ENCODE measurements around the gene ELN.

The ELN gene

DNA sequence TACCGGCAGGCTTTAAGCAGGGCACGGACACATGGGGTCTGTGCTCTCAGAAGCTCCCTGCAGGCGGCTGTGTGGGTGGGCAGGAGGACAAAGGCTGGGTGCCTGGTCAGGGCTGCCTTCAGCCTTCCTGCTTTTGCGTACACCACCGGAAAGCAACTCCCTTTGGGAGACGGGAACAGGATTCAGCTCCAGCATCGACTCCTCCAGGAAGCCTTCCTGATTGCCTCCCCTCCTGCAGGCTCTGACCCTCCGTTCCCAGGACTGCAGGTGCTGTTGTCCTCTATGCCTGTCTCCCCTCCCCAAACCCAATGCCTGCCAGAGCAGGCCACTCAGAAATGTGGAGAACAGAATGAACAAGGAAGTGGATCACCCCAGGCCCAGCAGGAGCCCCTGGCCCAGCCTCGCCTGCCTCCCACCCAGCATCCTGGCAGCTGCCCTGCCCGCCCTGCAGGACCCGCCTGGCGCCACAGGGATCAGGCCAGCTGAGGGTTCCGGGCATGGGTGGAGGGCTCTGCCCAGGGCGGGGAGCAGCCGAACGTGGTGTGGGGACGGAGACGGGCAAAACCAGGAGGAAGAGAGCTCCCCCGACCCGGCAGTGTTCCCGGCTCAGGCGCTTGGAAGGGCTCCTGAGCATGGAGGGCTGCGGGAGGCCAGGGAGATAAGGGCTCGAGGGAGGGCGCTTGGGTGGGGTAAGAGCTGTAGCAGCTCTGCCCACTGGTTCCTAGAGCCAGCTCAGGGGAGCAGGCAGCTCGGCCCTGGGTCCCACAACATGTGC lies 6.2 kb upstream of the ELN start:
- TF ChIP-seq TAF1 (IDR thresholded peaks at IDR 0.05; ENCODE audit: low read depth, low read length): no peak
- TF ChIP-seq PAX5 (IDR thresholded peaks at IDR 0.05; ENCODE audit: insufficient read depth, low read length, severe bottlenecking): no peak
- no peak for TF ChIP-seq POU2F2 (IDR thresholded peaks at IDR 0.05; ENCODE audit: low read depth, low read length)
- no peak for TF ChIP-seq POLR2AphosphoS5 (IDR thresholded peaks at IDR 0.05; ENCODE audit: low read depth, low read length)
- no peak for TF ChIP-seq POLR2A (IDR thresholded peaks at IDR 0.05; ENCODE audit: low read depth, low read length)
- TF ChIP-seq SPI1 (IDR thresholded peaks at IDR 0.05; ENCODE audit: low read depth, low read length): no peak
- DNase-seq (ENCODE audit: insufficient read length, low spot score) (no peak), FAIRE-seq (no peak)

DNA sequence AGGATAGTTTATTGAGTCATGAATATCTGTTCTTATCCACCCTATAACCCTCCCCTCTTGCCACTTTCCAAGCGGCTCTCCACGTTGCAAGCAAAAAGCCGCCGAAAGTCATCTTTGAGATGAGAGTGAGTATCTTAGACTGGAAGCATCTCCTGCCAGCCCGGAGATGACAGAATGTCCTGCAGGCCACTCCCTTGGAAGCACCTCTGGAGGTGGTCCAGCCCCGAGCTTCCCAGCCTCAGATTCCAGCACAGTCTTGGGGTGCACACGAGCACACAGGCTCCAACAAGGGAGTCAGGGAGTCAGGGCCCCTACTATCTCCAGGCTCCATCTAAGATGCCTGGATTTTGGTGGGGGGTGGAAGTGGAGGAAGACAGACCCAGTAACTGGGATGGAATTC lies 5.5 kb upstream of the ELN start:
- TF ChIP-seq SPI1 (IDR thresholded peaks at IDR 0.05; ENCODE audit: low read depth, low read length) (no peak), POLR2AphosphoS5 (IDR thresholded peaks at IDR 0.05; ENCODE audit: low read depth, low read length) (no peak), POU2F2 (IDR thresholded peaks at IDR 0.05; ENCODE audit: low read depth, low read length) (no peak), PAX5 (IDR thresholded peaks at IDR 0.05; ENCODE audit: insufficient read depth, low read length, severe bottlenecking) (no peak), TAF1 (IDR thresholded peaks at IDR 0.05; ENCODE audit: low read depth, low read length) (no peak), POLR2A (IDR thresholded peaks at IDR 0.05; ENCODE audit: low read depth, low read length) (no peak)
- DNase-seq (ENCODE audit: insufficient read length, low spot score) (no peak), FAIRE-seq (no peak)

DNA sequence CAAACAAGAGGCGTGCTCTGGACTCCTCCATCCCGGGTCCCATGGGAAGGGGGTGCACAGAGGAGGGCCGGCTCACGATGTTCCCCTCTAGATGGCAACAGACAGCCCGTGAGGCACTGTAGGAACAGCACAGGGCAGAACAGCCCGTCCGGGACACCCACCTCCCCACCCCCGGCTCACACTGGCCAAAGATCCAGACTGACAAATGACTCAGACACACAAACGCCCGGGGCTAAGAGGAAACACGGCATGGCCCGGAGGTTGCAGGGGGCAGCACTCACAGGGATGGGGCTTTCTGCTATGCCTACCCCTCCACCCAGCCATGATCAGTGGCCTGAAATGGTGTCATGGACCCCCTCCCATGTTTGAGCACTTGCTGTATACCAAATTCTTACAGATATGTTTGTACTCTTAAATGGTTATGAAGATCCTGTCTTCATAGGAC lies 4.9 kb upstream of the ELN start:
- TF ChIP-seq POLR2A (IDR thresholded peaks at IDR 0.05; ENCODE audit: low read depth, low read length) (no peak), POU2F2 (IDR thresholded peaks at IDR 0.05; ENCODE audit: low read depth, low read length) (no peak), PAX5 (IDR thresholded peaks at IDR 0.05; ENCODE audit: insufficient read depth, low read length, severe bottlenecking) (no peak), TAF1 (IDR thresholded peaks at IDR 0.05; ENCODE audit: low read depth, low read length) (no peak), SPI1 (IDR thresholded peaks at IDR 0.05; ENCODE audit: low read depth, low read length) (no peak), POLR2AphosphoS5 (IDR thresholded peaks at IDR 0.05; ENCODE audit: low read depth, low read length) (no peak)
- DNase-seq (ENCODE audit: insufficient read length, low spot score): no peak
- FAIRE-seq: no peak

DNA sequence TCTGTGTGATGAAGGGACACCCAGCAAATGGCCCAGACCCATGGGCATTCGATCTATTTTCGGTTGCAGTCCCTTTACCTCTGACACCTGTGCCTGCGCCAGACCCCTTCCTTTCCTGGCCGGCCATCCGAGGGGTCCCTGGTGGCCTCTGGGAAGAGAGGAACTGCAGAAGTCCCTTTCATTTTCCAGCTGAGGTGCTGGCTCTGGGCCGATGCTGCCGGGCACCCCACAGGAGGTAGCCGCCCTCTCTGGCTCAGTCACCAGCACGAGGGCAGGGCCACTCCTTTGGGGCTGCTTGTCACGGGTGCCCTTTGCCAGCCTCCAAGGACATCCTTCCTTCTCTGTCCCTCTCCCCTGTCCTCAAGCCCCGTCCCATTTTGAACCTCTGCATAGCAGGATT lies 4.2 kb upstream of the ELN start:
- no peak for FAIRE-seq

DNA sequence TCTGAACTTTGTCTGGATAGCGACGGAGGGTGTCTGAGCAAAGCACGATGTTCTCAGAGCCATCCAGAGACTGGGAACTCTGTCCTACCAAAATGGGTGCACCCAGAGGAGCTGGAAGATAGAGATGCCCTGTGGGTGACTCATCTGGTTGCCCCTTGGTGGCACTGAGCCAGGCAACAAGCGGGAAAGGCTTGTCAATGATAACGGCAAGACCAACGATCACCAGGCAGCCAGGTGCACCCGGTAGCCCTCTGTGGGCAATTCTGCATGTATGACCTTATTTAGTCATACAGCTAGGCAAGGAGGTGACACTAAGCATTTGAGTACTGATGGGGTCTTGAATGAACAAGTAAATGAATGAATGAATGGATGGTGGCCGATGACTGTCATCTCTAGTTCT lies 2.8 kb upstream of the ELN start:
- FAIRE-seq (no peak), DNase-seq (ENCODE audit: insufficient read length, low spot score) (no peak)
- TF ChIP-seq PAX5 (IDR thresholded peaks at IDR 0.05; ENCODE audit: insufficient read depth, low read length, severe bottlenecking) (no peak), TAF1 (IDR thresholded peaks at IDR 0.05; ENCODE audit: low read depth, low read length) (no peak), POU2F2 (IDR thresholded peaks at IDR 0.05; ENCODE audit: low read depth, low read length) (no peak), POLR2A (IDR thresholded peaks at IDR 0.05; ENCODE audit: low read depth, low read length) (no peak), POLR2AphosphoS5 (IDR thresholded peaks at IDR 0.05; ENCODE audit: low read depth, low read length) (no peak), SPI1 (IDR thresholded peaks at IDR 0.05; ENCODE audit: low read depth, low read length) (no peak)

More for the DNA sequence above, 4.2 kb upstream of the ELN start:
- TF ChIP-seq POLR2AphosphoS5 (IDR thresholded peaks at IDR 0.05; ENCODE audit: low read depth, low read length): no peak
- no peak for TF ChIP-seq TAF1 (IDR thresholded peaks at IDR 0.05; ENCODE audit: low read depth, low read length)
- no peak for TF ChIP-seq POLR2A (IDR thresholded peaks at IDR 0.05; ENCODE audit: low read depth, low read length)
- TF ChIP-seq PAX5 (IDR thresholded peaks at IDR 0.05; ENCODE audit: insufficient read depth, low read length, severe bottlenecking): no peak
- no peak for TF ChIP-seq SPI1 (IDR thresholded peaks at IDR 0.05; ENCODE audit: low read depth, low read length)
- no peak for TF ChIP-seq POU2F2 (IDR thresholded peaks at IDR 0.05; ENCODE audit: low read depth, low read length)
- no peak for DNase-seq (ENCODE audit: insufficient read length, low spot score)

DNA sequence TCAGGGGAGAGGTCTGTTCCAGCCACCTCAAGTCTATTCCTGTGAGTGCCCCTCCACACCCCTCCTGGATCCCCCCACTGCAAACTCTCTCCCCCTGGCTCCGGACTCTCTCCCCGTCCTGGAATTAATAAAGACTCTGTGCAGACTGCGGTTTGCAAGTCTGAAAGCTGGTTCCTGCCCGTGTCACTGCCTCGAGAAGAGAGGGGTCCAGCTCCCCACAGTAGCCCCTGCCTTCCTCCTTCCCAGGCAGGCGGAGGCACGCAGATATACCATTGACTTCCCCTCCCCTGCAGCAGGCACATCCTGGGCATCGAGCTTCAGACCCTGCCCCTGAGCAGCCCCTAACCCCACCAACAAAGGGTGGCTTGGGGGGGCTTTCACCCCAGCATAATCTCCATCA lies 2.2 kb upstream of the ELN start:
- no peak for DNase-seq (ENCODE audit: insufficient read length, low spot score)
- TF ChIP-seq PAX5 (IDR thresholded peaks at IDR 0.05; ENCODE audit: insufficient read depth, low read length, severe bottlenecking): no peak
- no peak for FAIRE-seq

DNA sequence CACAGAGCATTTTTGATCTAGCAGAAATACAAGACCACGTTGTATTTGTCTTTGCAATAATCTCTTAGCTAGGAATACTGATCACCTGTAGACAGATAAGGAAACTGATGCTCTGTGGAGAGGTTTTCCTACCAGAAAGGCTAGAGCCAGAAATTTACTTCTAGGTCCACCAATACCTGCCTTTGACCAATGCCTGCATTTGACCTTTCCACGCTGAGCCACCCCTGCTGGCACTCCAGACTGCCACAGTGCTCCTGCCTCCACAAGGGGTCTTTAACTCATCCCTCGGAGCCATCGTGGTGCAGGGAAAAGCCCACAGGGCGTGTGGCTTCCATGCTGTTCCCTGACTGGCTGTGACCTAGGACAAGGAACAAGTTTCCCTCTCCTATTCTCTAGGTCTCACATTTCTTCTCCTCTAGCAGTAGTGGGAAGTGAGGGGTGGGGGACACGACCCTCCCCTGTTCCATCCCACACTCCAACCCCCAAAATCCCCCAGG lies 1.5 kb upstream of the ELN start:
- TF ChIP-seq SPI1 (IDR thresholded peaks at IDR 0.05; ENCODE audit: low read depth, low read length): no peak
- TF ChIP-seq TAF1 (IDR thresholded peaks at IDR 0.05; ENCODE audit: low read depth, low read length): no peak
- TF ChIP-seq POU2F2 (IDR thresholded peaks at IDR 0.05; ENCODE audit: low read depth, low read length): no peak
- no peak for TF ChIP-seq PAX5 (IDR thresholded peaks at IDR 0.05; ENCODE audit: insufficient read depth, low read length, severe bottlenecking)
- no peak for TF ChIP-seq POLR2AphosphoS5 (IDR thresholded peaks at IDR 0.05; ENCODE audit: low read depth, low read length)
- TF ChIP-seq POLR2A (IDR thresholded peaks at IDR 0.05; ENCODE audit: low read depth, low read length): no peak
- DNase-seq (ENCODE audit: insufficient read length, low spot score) (no peak), FAIRE-seq (no peak)

DNA sequence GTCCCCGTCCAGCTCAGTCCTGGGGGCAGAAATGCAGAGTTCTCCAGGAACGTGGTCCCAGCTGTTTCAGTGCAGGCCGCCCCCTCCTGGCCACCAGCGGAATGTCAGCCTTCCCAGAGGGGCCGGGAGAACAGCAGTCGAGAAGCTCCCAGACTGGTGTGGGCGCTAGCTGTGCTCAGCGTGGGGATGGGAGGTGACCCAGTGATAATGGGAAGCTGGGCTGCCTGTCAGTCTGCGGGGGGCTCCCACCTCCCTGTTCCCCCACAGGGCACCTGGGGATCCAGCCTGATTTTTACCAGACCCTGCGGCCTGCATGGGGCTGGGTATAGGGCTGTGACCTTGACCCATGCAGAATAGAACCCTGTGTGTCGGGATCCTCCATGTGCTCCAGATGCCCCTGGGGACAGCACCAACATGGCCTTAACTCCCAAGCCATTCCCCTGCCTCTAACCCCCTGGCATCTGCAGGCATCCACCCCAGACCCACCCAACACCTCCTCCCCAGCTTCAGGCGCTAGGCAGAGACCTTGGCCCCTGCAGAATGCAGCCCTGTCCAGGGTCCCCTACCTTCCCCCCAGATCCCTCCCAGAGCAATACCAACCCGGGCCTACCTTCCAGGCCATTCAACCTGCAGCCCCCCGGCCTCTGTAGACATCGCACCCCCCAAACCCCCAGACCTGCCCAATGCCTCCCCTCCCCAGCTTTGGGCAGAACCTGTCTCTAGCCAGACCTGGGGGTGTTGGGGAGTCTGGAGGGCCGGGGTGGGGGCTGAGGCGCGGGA lies 880 bp upstream of the ELN start:
- FAIRE-seq (peak; percentile 76), DNase-seq (ENCODE audit: insufficient read length, low spot score) (peak; percentile 83)
- TF ChIP-seq POLR2A (IDR thresholded peaks at IDR 0.05; ENCODE audit: low read depth, low read length): no peak
- TF ChIP-seq POU2F2 (IDR thresholded peaks at IDR 0.05; ENCODE audit: low read depth, low read length): no peak
- no peak for TF ChIP-seq POLR2AphosphoS5 (IDR thresholded peaks at IDR 0.05; ENCODE audit: low read depth, low read length)
- TF ChIP-seq SPI1 (IDR thresholded peaks at IDR 0.05; ENCODE audit: low read depth, low read length): no peak
- TF ChIP-seq PAX5 (IDR thresholded peaks at IDR 0.05; ENCODE audit: insufficient read depth, low read length, severe bottlenecking): no peak
- TF ChIP-seq TAF1 (IDR thresholded peaks at IDR 0.05; ENCODE audit: low read depth, low read length): no peak

DNA sequence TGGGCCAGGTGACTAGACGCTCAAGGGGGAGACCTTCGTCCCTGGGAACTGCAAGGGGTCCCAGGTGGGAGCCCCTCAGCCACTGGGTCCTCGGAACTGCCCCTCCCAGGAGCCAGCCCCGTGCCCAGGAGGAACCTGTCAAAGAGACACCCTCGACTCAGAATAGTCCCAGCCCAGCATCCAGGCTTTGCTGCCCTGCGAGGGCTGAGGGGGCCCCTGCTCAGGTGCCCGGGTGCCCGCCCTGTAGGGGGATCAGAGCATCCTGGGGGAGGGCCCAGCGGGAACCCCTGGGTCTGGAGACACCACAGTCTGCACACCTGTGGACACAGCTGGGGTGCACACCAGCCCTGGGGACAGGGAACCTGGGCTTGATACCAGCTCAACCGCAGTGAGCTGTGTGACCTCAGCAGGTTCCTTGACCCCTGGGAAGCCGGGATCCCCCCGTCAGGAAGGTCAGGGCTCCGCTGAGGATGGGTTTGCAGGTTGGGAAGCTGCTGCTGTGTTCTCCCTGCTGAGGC lies 407 bp downstream of the ELN start:
- DNase-seq (ENCODE audit: insufficient read length, low spot score): no peak
- FAIRE-seq: no peak

More for the DNA sequence above, 407 bp downstream of the ELN start:
- TF ChIP-seq TAF1 (IDR thresholded peaks at IDR 0.05; ENCODE audit: low read depth, low read length) (no peak), POLR2A (IDR thresholded peaks at IDR 0.05; ENCODE audit: low read depth, low read length) (no peak)
